ENCODE results near the gene TMEM259. TPM values are rescaled to one million over a fixed set of nuclear protein-coding genes. Genes with fewer than 3 reads are reported as not detected.

TMEM259 gene
- total RNA-seq, 4 donors from 2014 or later, result 98.5 to 150 (median 124) TPM

GRCh38 chr19:1018932-1019615 is 1.8 kb downstream of the TMEM259 start:
- H3K36me3 ChIP-seq, result no peaks in the 10 kb centered on the region
- DNase-seq, result no peak
- peak overlapping the region; percentile 86 to 99 (median 90) for H3K4me3 ChIP-seq
- H3K27ac ChIP-seq, result peak overlapping the region; percentile 40 to 93 (median 89)
- in situ Hi-C loops (cut with MboI; ENCODE audit: low sequenced_read_pairs in 4 of 4) (no loop called here), intact Hi-C loops (cut with DNase I; ENCODE audit: low total_unique reads) (loop anchor here (5.0 kb wide), 1 partner anchor 437 kb away; no protein-coding TSS in a partner anchor)
- peaks cover 50 to 62% of the 10 kb centered on the region in 2 donors for H3K4me1 ChIP-seq
- ATAC-seq, result no peak
- no peaks in the 10 kb centered on the region for H3K9me3 ChIP-seq
- TF ChIP-seq POLR2A (IDR thresholded peaks at IDR 0.05) (no peak), CTCF (IDR thresholded peaks at IDR 0.05 in 4 of 5, conservative IDR thresholded peaks at IDR 0.05 in 1 of 5) (no peak)
- H3K27me3 ChIP-seq, result no peaks in the 10 kb centered on the region

GRCh38 chr19:1018393-1018792 is 2.5 kb downstream of the TMEM259 start:
- Histone ChIP-seq H3K27ac (peak overlapping the region in 1 of 4 donors; percentile 48), H3K27me3 (no peaks in the 10 kb centered on the region), H3K4me1 (peaks cover 50 to 62% of the 10 kb centered on the region in 2 donors), H3K4me3 (peak overlapping the region in 1 of 4 donors; percentile 27), H3K9me3 (no peaks in the 10 kb centered on the region), H3K36me3 (peaks cover 0 to 6% of the 10 kb centered on the region in 2 donors)
- in situ Hi-C loops (cut with MboI; ENCODE audit: low sequenced_read_pairs in 4 of 4) (no loop called here), intact Hi-C loops (cut with DNase I; ENCODE audit: low total_unique reads) (loop anchor here (5.0 kb wide), 1 partner anchor 436 kb away; no protein-coding TSS in a partner anchor)
- DNase-seq, result no peak
- TF ChIP-seq POLR2A (IDR thresholded peaks at IDR 0.05) (no peak), CTCF (IDR thresholded peaks at IDR 0.05 in 4 of 5, conservative IDR thresholded peaks at IDR 0.05 in 1 of 5) (no peak)
- ATAC-seq, result no peak

- Histone ChIP-seq H3K4me3 (peak overlapping the region in 2 of 4 donors; percentile 7 to 27), H3K27me3 (no peaks in the 10 kb centered on the region), H3K9me3 (no peaks in the 10 kb centered on the region), H3K4me1 (peaks cover 50 to 62% of the 10 kb centered on the region in 2 donors), H3K27ac (peak overlapping the region in 3 of 4 donors; percentile 48 to 57 (median 48)), H3K36me3 (peaks cover 0 to 11% of the 10 kb centered on the region in 2 donors)
- no peak for DNase-seq
- in situ Hi-C loops (cut with MboI; ENCODE audit: low sequenced_read_pairs in 4 of 4), result no loop called here
- intact Hi-C loops (cut with DNase I; ENCODE audit: low total_unique reads), result loop anchor here (5.0 kb wide), 1 partner anchor 436 kb away; no protein-coding TSS in a partner anchor
- no peak for ATAC-seq
- TF ChIP-seq CTCF (IDR thresholded peaks at IDR 0.05 in 4 of 5, conservative IDR thresholded peaks at IDR 0.05 in 1 of 5) (no peak), POLR2A (IDR thresholded peaks at IDR 0.05) (no peak)
These were observed 3.0 kb downstream of the TMEM259 start for GRCh38 chr19:1017906-1018305.

- no peaks in the 10 kb centered on the region for H3K9me3 ChIP-seq
- in situ Hi-C loops (cut with MboI; ENCODE audit: low sequenced_read_pairs in 4 of 4), result no loop called here
These were observed 3.6 kb downstream of the TMEM259 start for GRCh38 chr19:1017115-1017905.

More at GRCh38 chr19:1017115-1017905, 3.6 kb downstream of the TMEM259 start:
- H3K27ac ChIP-seq, result peak overlapping the region; percentile 37 to 57 (median 48)
- no peak for ATAC-seq
- peaks cover 50 to 62% of the 10 kb centered on the region in 2 donors for H3K4me1 ChIP-seq
- H3K36me3 ChIP-seq, result peaks cover 0 to 17% of the 10 kb centered on the region in 2 donors
- intact Hi-C loops (cut with DNase I; ENCODE audit: low total_unique reads), result loop anchor here (5.0 kb wide), 1 partner anchor 435 kb away; no protein-coding TSS in a partner anchor
- H3K4me3 ChIP-seq, result peak overlapping the region in 3 of 4 donors; percentile 7 to 27 (median 20)
- no peaks in the 10 kb centered on the region for H3K27me3 ChIP-seq
- no peak for TF ChIP-seq CTCF (IDR thresholded peaks at IDR 0.05 in 4 of 5, conservative IDR thresholded peaks at IDR 0.05 in 1 of 5)
- no peak for TF ChIP-seq POLR2A (IDR thresholded peaks at IDR 0.05)
- DNase-seq, result no peak

Measured in gastrocnemius medialis (tissue), 4 donors.